ENCODE measurements around the gene GTF2F1.
A peak's percentile ranks its signal among the peaks of the same experiment; 100 is the strongest.
"Not testable (repeated sequence)": the region's sequence is repeated elsewhere in the genome, so short reads cannot be mapped to it uniquely, and the experiment has no call there.

GTF2F1 gene

GRCh38 chr19:6417713-6418561, 25.0 kb upstream of the GTF2F1 start:
- DNase-seq (ENCODE audit: low read depth in 2 of 2): no peak

- no peak for DNase-seq (ENCODE audit: low read depth in 2 of 2)
These were observed 23.9 kb upstream of the GTF2F1 start for GRCh38 chr19:6416658-6417405.

DNA sequence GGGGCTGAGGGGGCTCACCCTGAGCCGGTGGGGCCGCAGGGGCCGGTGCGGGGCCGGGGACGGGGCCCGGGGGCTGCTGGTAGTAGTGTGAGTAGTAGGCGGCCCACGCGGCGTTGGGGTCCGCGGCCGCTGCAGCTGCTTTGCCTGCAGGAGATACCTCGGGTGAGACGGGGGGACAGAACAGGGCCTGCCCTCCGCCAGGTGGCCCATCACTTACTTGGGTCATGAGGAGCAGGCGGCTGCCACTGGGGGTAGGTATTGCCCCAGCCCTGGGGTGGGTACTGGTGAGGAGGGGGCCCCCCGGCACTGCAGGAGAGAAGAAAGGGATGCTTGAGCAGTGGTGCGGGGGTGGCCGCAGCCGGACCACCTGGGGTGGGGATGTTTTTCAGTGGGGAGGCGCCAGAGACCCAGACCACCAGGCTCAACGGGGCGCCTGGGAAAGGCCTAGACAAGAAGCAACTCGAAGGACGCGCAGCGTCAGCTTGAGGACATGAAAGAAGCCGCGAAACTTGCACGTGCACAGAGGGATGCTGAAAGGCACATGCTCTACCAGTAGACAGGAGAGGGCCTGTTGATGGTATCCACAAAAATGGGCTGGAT, 22.7 kb upstream of the GTF2F1 start:
- no peak for DNase-seq (ENCODE audit: low read depth in 2 of 2)

- DNase-seq (ENCODE audit: low read depth in 2 of 2): no peak
These were observed 22.0 kb upstream of the GTF2F1 start for GRCh38 chr19:6414793-6415590.

DNA sequence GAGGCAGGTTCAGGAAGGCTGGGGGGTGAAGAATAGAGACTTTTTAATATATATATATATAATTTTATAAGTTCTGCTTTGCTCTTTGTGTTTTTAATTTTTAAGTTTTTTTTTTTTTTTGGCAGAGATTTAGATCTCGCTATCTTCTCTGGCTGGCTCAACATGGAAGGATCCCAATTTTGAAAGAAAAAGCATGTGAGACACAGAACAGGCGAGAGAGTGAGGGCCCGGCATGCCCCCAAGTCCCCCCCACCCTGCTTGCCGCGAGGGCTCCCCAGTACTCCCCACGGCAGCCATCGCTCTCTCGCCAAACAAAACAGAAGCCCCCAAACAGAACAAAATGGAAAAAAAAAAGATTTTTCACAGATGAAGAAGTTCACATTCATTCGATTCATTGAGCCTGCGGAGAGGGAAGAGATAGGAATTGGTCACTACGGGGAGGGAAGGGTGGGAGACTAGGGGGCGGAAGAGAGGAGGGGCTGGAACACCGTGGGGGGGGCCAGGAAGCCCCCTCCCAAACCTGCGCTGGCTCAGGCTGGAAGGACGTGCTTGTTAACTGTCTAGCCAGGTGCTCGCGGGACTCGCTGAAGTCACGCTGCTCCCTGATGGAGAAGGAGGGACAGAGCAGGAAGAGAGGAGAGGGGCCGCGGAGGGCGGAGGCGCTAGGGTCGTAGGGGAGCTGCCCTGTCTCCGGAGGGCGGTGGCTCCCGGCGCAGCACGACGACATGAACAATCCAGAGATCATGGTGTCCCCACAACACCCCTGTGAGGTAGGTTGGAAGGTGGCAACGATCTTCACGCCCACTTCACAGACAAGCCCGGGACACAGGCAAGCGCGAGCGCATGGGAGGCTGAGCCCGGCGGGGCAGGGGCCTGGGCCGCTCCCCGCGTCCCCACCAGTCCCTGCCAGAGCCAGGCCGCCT, 21.0 kb upstream of the GTF2F1 start:
- DNase-seq (ENCODE audit: low read depth in 2 of 2): no peak

- DNase-seq (ENCODE audit: low read depth in 2 of 2): no peak
These were observed 20.3 kb upstream of the GTF2F1 start for GRCh38 chr19:6413291-6413690.

DNA sequence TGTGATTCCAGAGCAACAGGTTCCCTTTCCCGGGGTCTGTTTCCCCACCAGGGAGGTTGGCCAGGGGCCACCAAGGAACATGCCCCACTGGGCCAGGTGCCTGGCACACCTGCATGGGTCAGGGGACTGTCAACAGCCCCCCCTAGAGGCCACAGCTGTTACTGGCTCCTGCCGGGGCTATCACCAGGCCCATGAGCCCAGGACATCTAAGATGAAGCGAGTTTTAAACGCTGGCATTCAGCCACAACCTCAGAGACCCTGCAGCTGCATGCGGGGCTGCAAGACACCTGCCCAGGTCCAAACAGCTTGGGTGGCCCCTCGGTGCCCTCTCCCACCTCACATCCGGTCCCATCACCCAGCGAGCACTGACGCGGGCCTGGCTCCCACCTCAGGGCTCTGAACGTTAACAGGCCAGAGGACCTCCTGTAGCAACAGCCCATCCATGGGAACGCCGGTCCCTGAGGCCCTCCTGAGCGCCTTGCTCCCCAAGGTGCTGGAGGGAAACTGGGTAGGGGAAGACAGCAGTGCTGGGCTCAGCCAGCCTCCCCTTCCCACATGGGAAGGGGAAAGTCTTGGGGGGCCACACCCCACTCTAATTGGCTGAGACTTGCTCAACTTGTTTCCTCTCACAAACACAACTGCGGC, 19.6 kb upstream of the GTF2F1 start:
- no peak for DNase-seq (ENCODE audit: low read depth in 2 of 2)

- no peak for DNase-seq (ENCODE audit: low read depth in 2 of 2)
These were observed 19.1 kb upstream of the GTF2F1 start for GRCh38 chr19:6412061-6412446.

GRCh38 chr19:6409346-6409745, 16.4 kb upstream of the GTF2F1 start:
- no peak for DNase-seq (ENCODE audit: low read depth in 2 of 2)

DNA sequence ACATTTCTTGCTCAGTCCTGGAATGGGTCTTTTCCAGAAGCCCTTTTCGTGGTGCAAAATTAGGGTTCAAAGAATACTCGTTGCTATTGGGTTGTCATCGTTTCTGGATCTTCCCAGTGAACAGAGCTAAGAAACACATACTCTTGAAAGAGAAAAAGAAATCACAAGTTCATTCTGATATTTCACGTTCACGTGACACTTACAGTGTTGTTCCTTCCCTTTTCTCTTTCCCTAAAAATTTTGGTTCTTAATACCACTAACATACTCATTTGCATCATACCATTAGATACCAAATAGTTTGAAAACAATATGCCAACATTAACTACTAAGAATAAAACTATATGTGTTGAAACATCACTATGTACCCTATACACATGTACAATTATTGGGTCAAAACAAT, 13.4 kb upstream of the GTF2F1 start:
- DNase-seq (ENCODE audit: low read depth in 2 of 2): no peak

DNA sequence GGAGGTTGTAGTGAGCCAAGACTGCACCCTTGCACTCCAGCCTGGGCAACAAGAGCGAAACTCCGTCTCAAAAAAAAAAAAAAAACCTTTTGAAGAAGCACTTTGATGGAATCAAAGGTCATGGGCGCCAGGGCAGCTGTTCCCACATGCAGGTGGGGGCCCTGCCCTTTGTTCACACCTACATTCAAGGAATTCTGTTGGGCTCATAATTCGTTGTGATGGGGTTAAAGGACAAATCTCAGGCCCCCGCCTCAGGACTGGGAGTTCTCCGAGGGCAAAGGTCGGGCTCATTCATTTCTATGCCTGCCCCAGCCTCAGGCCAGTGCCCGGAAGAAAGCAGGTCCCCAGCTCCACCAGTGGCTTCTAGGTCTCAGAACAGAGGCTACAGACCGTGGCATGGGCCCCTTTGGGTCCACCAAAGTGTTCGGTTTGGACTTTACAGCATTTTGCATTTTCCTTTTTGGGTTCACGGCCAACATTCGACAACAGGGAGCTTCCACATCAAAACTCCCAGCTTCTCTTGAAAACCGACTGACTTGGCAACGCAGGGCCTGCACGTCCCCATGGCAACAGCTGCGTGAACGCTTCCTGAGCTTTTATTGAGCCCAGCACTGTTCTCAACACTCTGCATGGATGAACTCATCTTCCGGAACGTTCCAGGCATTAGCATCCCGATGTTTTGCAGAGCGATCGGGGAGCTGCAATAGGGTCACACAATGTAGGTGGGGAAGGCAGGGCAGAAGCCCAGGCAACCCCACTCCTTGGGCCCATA, 10.1 kb upstream of the GTF2F1 start:
- DNase-seq (ENCODE audit: low read depth in 2 of 2): peak; percentile 55

DNA sequence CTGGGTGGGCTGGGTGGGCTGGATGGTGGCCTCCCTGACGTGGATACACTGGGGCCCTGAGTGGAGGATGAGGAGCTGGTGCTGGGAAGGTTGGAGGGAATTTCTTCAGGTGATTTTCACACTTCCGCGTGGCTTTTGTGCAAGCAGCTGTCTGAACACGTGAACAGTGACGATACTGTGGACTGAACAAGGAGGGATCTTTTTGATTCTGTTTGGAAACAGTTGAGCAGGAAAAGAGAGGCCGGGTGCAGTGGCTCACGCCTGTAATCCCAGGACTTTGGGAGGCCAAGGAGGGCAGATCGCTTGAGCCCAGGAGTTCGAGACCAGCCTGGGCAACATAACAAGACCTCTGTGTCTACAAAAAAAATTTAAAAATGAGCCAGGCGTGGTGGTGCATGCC, 9.1 kb upstream of the GTF2F1 start:
- DNase-seq (ENCODE audit: low read depth in 2 of 2): no peak

GRCh38 chr19:6400062-6400944, 7.3 kb upstream of the GTF2F1 start:
- not testable (repeated sequence) for DNase-seq (ENCODE audit: low read depth in 2 of 2)

DNA sequence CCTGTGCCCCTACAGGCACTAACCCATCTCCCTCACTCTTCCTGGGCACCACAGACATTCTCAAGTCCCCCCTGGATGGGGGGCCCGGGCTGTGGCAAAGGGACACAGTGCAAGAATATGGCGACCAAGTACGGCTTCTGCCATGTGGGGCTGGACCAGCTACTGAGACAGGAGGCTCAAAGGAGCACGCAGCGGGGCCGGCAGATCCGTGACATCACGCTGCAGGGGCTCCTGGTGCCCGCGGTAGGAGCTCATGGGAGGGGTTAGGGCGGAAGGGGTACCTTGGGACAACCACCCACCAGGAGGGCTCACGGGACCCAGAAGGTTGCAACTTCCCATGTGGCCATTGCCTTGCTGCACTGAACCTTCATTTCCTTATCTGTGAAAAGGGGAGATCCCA, 3.3 kb upstream of the GTF2F1 start:
- no peak for DNase-seq (ENCODE audit: low read depth in 2 of 2)

GRCh38 chr19:6394831-6395230, 1.9 kb upstream of the GTF2F1 start:
- no peak for DNase-seq (ENCODE audit: low read depth in 2 of 2)

DNA sequence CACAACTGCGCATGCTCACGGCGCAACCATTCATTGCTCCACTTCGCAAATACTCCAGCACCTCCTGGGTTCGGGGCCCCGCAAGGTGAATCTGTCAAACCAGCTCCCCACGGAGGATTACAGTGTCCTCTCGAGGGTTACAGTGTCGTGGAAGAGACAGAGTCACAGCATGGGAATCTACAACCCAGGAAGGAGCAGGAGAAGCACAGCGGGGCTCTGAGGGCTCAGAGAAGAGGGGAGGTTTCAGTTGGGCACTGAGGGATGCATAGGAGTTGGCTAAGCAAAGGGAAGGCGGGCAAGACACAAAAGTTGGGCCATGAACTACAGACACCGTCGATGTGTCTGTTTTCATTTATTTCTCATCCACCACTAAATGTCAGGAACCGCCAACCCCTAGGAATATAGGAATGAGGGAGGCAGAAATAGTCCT, 1.0 kb upstream of the GTF2F1 start:
- DNase-seq (ENCODE audit: low read depth in 2 of 2): no peak

DNA sequence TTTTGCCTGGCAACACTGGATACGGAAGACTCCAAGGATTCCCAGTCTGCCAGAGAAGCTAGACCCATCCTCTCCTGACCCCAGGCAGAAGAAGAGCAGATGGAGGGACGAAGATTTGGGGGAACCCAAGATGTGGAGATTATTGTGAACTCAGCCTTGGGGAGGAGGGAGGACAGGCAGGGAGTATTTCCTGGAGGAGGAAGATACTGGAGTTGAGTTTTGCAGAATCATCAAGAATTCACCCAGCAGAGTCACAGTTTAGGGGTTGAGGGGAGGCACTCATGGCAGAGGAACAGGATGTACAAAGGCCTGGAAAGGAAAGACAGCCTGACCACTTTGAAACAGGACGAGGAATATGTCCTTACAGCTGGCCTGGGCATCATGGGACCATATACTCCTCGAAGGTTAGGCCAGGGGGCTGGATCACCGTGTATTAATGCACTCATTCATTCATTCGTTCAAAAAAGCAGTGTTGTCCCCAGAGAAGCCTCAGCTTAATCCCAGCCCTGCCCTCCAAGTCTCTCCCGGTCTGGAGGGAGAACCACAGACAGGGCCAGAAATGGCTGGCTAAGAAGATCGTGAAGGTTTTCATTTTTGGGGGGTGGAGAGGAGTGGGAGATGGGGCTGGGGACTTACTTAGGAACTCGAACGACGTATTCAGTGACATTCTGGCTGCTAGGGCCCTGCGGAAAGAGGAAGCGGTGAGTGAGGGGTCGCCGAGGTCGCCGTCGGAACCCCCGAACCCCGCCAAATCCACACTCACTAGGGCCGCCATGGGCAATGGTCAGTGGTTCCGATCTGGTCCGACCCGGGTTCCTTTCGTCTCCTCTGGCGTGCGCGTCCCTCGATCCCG, 517 bp downstream of the GTF2F1 start:
- no peak for DNase-seq (ENCODE audit: low read depth in 2 of 2)

- DNase-seq (ENCODE audit: low read depth in 2 of 2): no peak
These were observed 5.6 kb downstream of the GTF2F1 start for GRCh38 chr19:6387372-6387771.

Measured in fibroblast of skin of left quadriceps (primary cell).